Measurements from ENCODE around the gene POLL.

POLL gene

DNA sequence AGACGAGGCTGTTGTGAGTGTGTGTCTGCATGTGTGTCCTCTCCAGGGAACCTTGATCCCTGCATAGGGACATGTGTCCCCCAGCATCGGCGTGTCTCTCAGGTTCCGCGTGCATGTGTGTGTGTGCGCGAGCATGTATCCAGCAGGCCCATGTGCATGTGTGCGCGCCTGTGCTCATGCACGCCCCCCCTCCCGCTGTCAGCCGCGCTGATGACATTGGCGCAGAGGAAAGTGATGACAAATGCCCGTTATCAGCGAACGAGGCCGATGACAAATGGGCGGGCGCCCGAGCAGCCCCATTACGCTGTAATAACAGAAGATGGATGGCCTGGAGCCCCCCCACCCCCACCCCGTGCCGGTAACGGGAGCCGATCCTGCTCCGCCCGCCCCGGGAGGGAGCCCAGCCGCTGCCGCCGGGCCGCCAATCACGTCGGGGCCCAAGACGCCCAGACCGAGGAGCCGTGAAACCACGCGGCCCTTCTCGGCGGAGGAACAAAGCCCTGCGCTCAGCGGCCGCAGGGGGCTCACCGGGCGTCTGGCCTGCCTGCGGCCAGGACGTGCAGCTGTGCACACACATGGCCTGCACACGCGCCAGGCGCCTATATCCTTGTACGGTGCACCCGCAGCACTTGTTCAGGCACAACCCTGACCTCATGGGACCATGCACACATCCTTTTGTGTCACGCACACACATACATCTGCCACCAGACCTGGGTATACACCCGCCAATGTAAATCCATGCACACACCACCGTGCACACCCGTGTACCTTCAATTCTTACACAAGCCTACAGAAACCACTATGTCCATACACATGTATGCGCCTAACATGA lies 21.5 kb downstream of the POLL start:
- Histone ChIP-seq H4K91ac (ENCODE audit: low read depth, low read length, poor library complexity) (peak overlapping the region; percentile 56), H3K4me1 (ENCODE audit: control insufficient read depth in 2 of 2, insufficient read depth in 1 of 2, low read depth in 1 of 2, low read length in 2 of 2) (peaks cover 8 to 16% of the 10 kb centered on the region in 2 donors), H3K4me2 (ENCODE audit: insufficient read depth, low read length, poor library complexity, severe bottlenecking) (no peak overlapping the region), H2BK120ac (ENCODE audit: low read depth, low read length) (no peak overlapping the region), H3K9ac (ENCODE audit: low read depth, low read length, poor library complexity) (peak overlapping the region; percentile 71), H2BK15ac (ENCODE audit: low read length) (no peak overlapping the region), H2BK12ac (ENCODE audit: low read length) (peak overlapping the region; percentile 44), H3K27ac (replicated peaks; ENCODE audit: low read length) (no peak overlapping the region), H3K18ac (ENCODE audit: low read length) (peak overlapping the region; percentile 93), H3K79me1 (ENCODE audit: low read depth, low read length) (no peaks in the 10 kb centered on the region), H3K23ac (ENCODE audit: low read depth, low read length, poor library complexity) (peak overlapping the region; percentile 76), H4K8ac (ENCODE audit: low read depth, low read length) (peak overlapping the region; percentile 52), H3K36me3 (replicated peaks in 1 of 2; ENCODE audit: control insufficient read depth in 2 of 2, insufficient read depth in 2 of 2, low read length in 2 of 2) (no peaks in the 10 kb centered on the region), H3K27me3 (ENCODE audit: control insufficient read depth in 3 of 3, insufficient read depth in 3 of 3, low read depth in 1 of 3, low read length in 3 of 3) (peaks cover 0 to 88% (median 47%) of the 10 kb centered on the region in 3 experiments), H3K4ac (ENCODE audit: low read length) (no peak overlapping the region), H2AFZ (ENCODE audit: low read length) (peak overlapping the region; percentile 81), H2BK5ac (ENCODE audit: low read length) (no peak overlapping the region), H3K14ac (ENCODE audit: low read length) (peak overlapping the region; percentile 25), H3K4me3 (ENCODE audit: low read length in 2 of 2) (no peak overlapping the region), H3K9me3 (replicated peaks in 1 of 2; ENCODE audit: control insufficient read depth in 2 of 2, insufficient read depth in 1 of 2, low read depth in 1 of 2, low read length in 2 of 2) (no peaks in the 10 kb centered on the region), H2AK5ac (ENCODE audit: low read depth, low read length) (peak overlapping the region; percentile 27)
- WGBS, 2 donors (ENCODE audit: extremely low coverage in 2 of 2, insufficient read length in 2 of 2, insufficient replicate concordance in 1 of 2), result no CpG with 5 or more reads among the region's 59 CpGs
- no peak for DNase-seq (ENCODE audit: low spot score)

DNA sequence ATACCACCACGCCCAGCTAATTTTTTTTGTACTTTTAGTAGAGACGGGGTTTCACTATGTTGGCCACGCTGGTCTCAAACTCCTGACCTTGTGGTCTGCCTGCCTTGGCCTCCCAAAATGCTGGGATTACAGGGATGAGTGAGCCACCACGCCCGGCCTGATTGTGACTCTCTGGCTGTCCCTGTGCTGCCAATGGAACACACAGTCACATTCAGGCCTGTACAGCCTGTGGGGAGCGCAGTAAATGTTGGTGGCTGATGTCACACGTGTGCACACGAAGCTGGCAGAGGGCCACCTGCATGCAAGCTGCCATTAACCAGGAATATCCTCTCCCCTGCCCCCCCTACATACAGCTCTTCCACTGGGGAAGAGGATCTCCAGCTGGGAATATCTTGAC lies 22.1 kb downstream of the POLL start:
- H3K4me1 ChIP-seq (ENCODE audit: control insufficient read depth in 2 of 2, insufficient read depth in 1 of 2, low read depth in 1 of 2, low read length in 2 of 2), result peaks cover 6 to 16% of the 10 kb centered on the region in 2 donors
- no CpG with 5 or more reads among the region's 8 CpGs for WGBS, 2 donors (ENCODE audit: extremely low coverage in 2 of 2, insufficient read length in 2 of 2, insufficient replicate concordance in 1 of 2)
- no peak overlapping the region for H4K91ac ChIP-seq (ENCODE audit: low read depth, low read length, poor library complexity)
- no peak overlapping the region for H3K4me2 ChIP-seq (ENCODE audit: insufficient read depth, low read length, poor library complexity, severe bottlenecking)
- no peak overlapping the region for H3K9ac ChIP-seq (ENCODE audit: low read depth, low read length, poor library complexity)
- no peaks in the 10 kb centered on the region for H3K79me1 ChIP-seq (ENCODE audit: low read depth, low read length)
- no peaks in the 10 kb centered on the region for H3K9me3 ChIP-seq (replicated peaks in 1 of 2; ENCODE audit: control insufficient read depth in 2 of 2, insufficient read depth in 1 of 2, low read depth in 1 of 2, low read length in 2 of 2)
- H3K23ac ChIP-seq (ENCODE audit: low read depth, low read length, poor library complexity), result peak overlapping the region; percentile 76
- no peak overlapping the region for H3K18ac ChIP-seq (ENCODE audit: low read length)
- H2AK5ac ChIP-seq (ENCODE audit: low read depth, low read length), result no peak overlapping the region
- H2AFZ ChIP-seq (ENCODE audit: low read length), result peak overlapping the region; percentile 81
- H3K4ac ChIP-seq (ENCODE audit: low read length), result no peak overlapping the region
- H3K14ac ChIP-seq (ENCODE audit: low read length), result peak overlapping the region; percentile 25
- H2BK120ac ChIP-seq (ENCODE audit: low read depth, low read length), result no peak overlapping the region
- no peak overlapping the region for H3K27ac ChIP-seq (replicated peaks; ENCODE audit: low read length)
- no peak overlapping the region for H2BK12ac ChIP-seq (ENCODE audit: low read length)
- H2BK15ac ChIP-seq (ENCODE audit: low read length), result no peak overlapping the region
- no peak overlapping the region for H3K4me3 ChIP-seq (ENCODE audit: low read length in 2 of 2)
- no peaks in the 10 kb centered on the region for H3K36me3 ChIP-seq (replicated peaks in 1 of 2; ENCODE audit: control insufficient read depth in 2 of 2, insufficient read depth in 2 of 2, low read length in 2 of 2)
- DNase-seq (ENCODE audit: low spot score), result no peak
- peaks cover 0 to 82% (median 41%) of the 10 kb centered on the region in 3 experiments for H3K27me3 ChIP-seq (ENCODE audit: control insufficient read depth in 3 of 3, insufficient read depth in 3 of 3, low read depth in 1 of 3, low read length in 3 of 3)
- H2BK5ac ChIP-seq (ENCODE audit: low read length), result no peak overlapping the region
- no peak overlapping the region for H4K8ac ChIP-seq (ENCODE audit: low read depth, low read length)

DNA sequence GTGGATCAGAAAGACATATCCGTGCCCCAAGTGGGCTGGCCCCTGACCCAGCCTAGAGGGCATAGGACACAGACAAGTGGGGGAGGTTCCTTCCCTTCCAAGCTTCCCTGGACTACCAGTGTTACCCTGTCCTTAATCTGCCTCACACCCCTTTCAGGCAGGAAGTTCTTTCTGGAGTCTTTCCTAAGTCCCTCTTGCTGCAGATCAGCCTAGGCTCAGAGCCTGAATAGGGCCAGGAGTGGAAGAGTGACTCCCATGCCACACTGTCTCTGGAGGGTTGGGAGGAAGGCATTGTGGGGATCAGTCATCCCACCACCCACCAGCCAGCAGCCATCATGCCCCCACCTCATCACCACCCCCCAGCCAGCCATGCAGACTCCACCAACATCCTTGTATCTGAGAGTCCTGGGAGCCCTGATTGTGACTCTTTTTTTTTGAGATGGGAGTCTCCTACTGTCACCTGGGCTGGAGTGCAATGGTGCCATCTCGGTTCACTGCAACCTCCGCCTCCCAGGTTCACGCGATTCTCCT lies 22.6 kb downstream of the POLL start:
- H2BK5ac ChIP-seq (ENCODE audit: low read length), result no peak overlapping the region
- H3K9ac ChIP-seq (ENCODE audit: low read depth, low read length, poor library complexity), result no peak overlapping the region
- no peak overlapping the region for H3K4ac ChIP-seq (ENCODE audit: low read length)
- peaks cover 2 to 13% of the 10 kb centered on the region in 2 donors for H3K4me1 ChIP-seq (ENCODE audit: control insufficient read depth in 2 of 2, insufficient read depth in 1 of 2, low read depth in 1 of 2, low read length in 2 of 2)
- no peaks in the 10 kb centered on the region for H3K9me3 ChIP-seq (replicated peaks in 1 of 2; ENCODE audit: control insufficient read depth in 2 of 2, insufficient read depth in 1 of 2, low read depth in 1 of 2, low read length in 2 of 2)
- DNase-seq (ENCODE audit: low spot score), result no peak
- H3K14ac ChIP-seq (ENCODE audit: low read length), result no peak overlapping the region
- H3K27me3 ChIP-seq (ENCODE audit: control insufficient read depth in 3 of 3, insufficient read depth in 3 of 3, low read depth in 1 of 3, low read length in 3 of 3), result peaks cover 0 to 77% (median 36%) of the 10 kb centered on the region in 3 experiments
- WGBS, 2 donors (ENCODE audit: extremely low coverage in 2 of 2, insufficient read length in 2 of 2, insufficient replicate concordance in 1 of 2), result no CpG with 5 or more reads among the region's 5 CpGs
- no peak overlapping the region for H2BK15ac ChIP-seq (ENCODE audit: low read length)
- no peak overlapping the region for H3K4me2 ChIP-seq (ENCODE audit: insufficient read depth, low read length, poor library complexity, severe bottlenecking)
- H3K23ac ChIP-seq (ENCODE audit: low read depth, low read length, poor library complexity), result no peak overlapping the region
- no peak overlapping the region for H2BK120ac ChIP-seq (ENCODE audit: low read depth, low read length)
- H3K27ac ChIP-seq (replicated peaks; ENCODE audit: low read length), result no peak overlapping the region
- H2AFZ ChIP-seq (ENCODE audit: low read length), result no peak overlapping the region
- H2AK5ac ChIP-seq (ENCODE audit: low read depth, low read length), result no peak overlapping the region
- no peaks in the 10 kb centered on the region for H3K79me1 ChIP-seq (ENCODE audit: low read depth, low read length)
- H4K8ac ChIP-seq (ENCODE audit: low read depth, low read length), result no peak overlapping the region
- no peaks in the 10 kb centered on the region for H3K36me3 ChIP-seq (replicated peaks in 1 of 2; ENCODE audit: control insufficient read depth in 2 of 2, insufficient read depth in 2 of 2, low read length in 2 of 2)
- no peak overlapping the region for H3K18ac ChIP-seq (ENCODE audit: low read length)
- H2BK12ac ChIP-seq (ENCODE audit: low read length), result no peak overlapping the region
- no peak overlapping the region for H4K91ac ChIP-seq (ENCODE audit: low read depth, low read length, poor library complexity)
- no peak overlapping the region for H3K4me3 ChIP-seq (ENCODE audit: low read length in 2 of 2)

DNA sequence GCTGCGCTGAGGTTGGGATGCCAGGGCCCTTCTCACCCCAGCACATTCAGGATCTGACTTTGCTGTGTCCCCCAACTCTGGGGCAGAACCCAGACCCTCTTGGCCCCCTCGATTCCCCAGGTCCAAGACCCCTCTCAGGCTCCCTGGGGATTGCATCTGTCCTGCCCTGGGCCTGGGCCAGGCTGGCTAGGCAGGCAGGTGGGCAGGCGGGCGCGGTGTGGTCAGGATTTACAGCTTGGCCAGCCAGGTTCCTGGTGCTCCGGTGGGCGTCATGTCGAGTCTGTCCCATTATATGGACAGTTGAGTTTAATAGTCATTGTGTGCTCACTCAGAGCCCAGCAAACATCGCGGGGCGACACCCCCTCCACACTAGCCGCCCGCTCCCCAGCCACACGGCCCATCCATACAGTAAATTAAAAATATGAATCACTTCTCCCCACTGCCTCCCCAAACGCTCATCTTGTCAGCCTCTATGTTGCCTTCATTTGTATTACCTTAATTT lies 23.5 kb downstream of the POLL start:
- no peak overlapping the region for H2BK12ac ChIP-seq (ENCODE audit: low read length)
- no peaks in the 10 kb centered on the region for H3K36me3 ChIP-seq (replicated peaks in 1 of 2; ENCODE audit: control insufficient read depth in 2 of 2, insufficient read depth in 2 of 2, low read length in 2 of 2)
- H2BK5ac ChIP-seq (ENCODE audit: low read length), result no peak overlapping the region
- no CpG with 5 or more reads among the region's 15 CpGs for WGBS, 2 donors (ENCODE audit: extremely low coverage in 2 of 2, insufficient read length in 2 of 2, insufficient replicate concordance in 1 of 2)
- H2BK15ac ChIP-seq (ENCODE audit: low read length), result peak overlapping the region; percentile 73
- no peak overlapping the region for H2AFZ ChIP-seq (ENCODE audit: low read length)
- peaks cover 0 to 11% of the 10 kb centered on the region in 2 donors for H3K4me1 ChIP-seq (ENCODE audit: control insufficient read depth in 2 of 2, insufficient read depth in 1 of 2, low read depth in 1 of 2, low read length in 2 of 2)
- H3K23ac ChIP-seq (ENCODE audit: low read depth, low read length, poor library complexity), result no peak overlapping the region
- H3K27me3 ChIP-seq (ENCODE audit: control insufficient read depth in 3 of 3, insufficient read depth in 3 of 3, low read depth in 1 of 3, low read length in 3 of 3), result peaks cover 0 to 71% (median 30%) of the 10 kb centered on the region in 3 experiments
- no peak overlapping the region for H3K27ac ChIP-seq (replicated peaks; ENCODE audit: low read length)
- no peak overlapping the region for H3K18ac ChIP-seq (ENCODE audit: low read length)
- no peak overlapping the region for H4K91ac ChIP-seq (ENCODE audit: low read depth, low read length, poor library complexity)
- no peaks in the 10 kb centered on the region for H3K79me1 ChIP-seq (ENCODE audit: low read depth, low read length)
- H3K4me3 ChIP-seq (ENCODE audit: low read length in 2 of 2), result no peak overlapping the region
- DNase-seq (ENCODE audit: low spot score), result no peak
- peak overlapping the region; percentile 81 for H2AK5ac ChIP-seq (ENCODE audit: low read depth, low read length)
- no peaks in the 10 kb centered on the region for H3K9me3 ChIP-seq (replicated peaks in 1 of 2; ENCODE audit: control insufficient read depth in 2 of 2, insufficient read depth in 1 of 2, low read depth in 1 of 2, low read length in 2 of 2)
- H3K9ac ChIP-seq (ENCODE audit: low read depth, low read length, poor library complexity), result no peak overlapping the region
- H3K4ac ChIP-seq (ENCODE audit: low read length), result no peak overlapping the region
- H2BK120ac ChIP-seq (ENCODE audit: low read depth, low read length), result peak overlapping the region; percentile 37
- no peak overlapping the region for H3K4me2 ChIP-seq (ENCODE audit: insufficient read depth, low read length, poor library complexity, severe bottlenecking)
- H4K8ac ChIP-seq (ENCODE audit: low read depth, low read length), result no peak overlapping the region
- H3K14ac ChIP-seq (ENCODE audit: low read length), result peak overlapping the region; percentile 39
